Loucy (cell line): Measurements from ENCODE around the gene GPR15LG.
"Not testable (repeated sequence)": the region's sequence is repeated elsewhere in the genome, so short reads cannot be mapped to it uniquely, and the experiment has no call there.

ENCODE experiments used
- H2AFZ ChIP-seq: fragments of 200-600 bp; sonication (generic); 2 replicates; pipeline ENCODE4 v1.6.0; 2016; ENCODE audit warnings: antibody characterized with exemption, mild to moderate bottlenecking, low read length, moderate library complexity
- H3F3A ChIP-seq: fragments of 200-600 bp; 2 replicates; pipeline ENCODE4 v1.6.0; 2016; ENCODE audit warnings: antibody characterized with exemption, low read depth, mild to moderate bottlenecking
- H3K27me3 ChIP-seq: fragments of 200-600 bp; sonication (generic); 2 replicates; pipeline ENCODE4 v1.6.1; 2014; ENCODE audit warnings: low read length, mild to moderate bottlenecking; ENCODE audit not compliant: insufficient read depth, poor library complexity, severe bottlenecking
- H3K36me3 ChIP-seq: fragments of 200-600 bp; sonication (generic); 2 replicates; pipeline ENCODE4 v1.6.1; 2016; ENCODE audit warnings: low read length; ENCODE audit not compliant: insufficient read depth
- H3K4me1 ChIP-seq: fragments of 200-600 bp; sonication (generic); 2 replicates; pipeline ENCODE4 v1.5.1; 2014; ENCODE audit warnings: low read length, mild to moderate bottlenecking; ENCODE audit not compliant: insufficient read depth, poor library complexity, severe bottlenecking
- H3K4me2 ChIP-seq: fragments of 200-600 bp; sonication (generic); 2 replicates; pipeline ENCODE4 v1.6.0; 2014; ENCODE audit warnings: antibody characterized with exemption, low read length, low read depth, mild to moderate bottlenecking; ENCODE audit not compliant: poor library complexity, severe bottlenecking
- H3K4me3 ChIP-seq: fragments of 200-600 bp; sonication (generic); 2 replicates; pipeline ENCODE4 v1.5.1; 2014; ENCODE audit warnings: low read length, mild to moderate bottlenecking, mixed read lengths; ENCODE audit not compliant: poor library complexity, severe bottlenecking
- H3K79me2 ChIP-seq: fragments of 200-600 bp; sonication (generic); 2 replicates; pipeline ENCODE4 v1.6.1; 2014; ENCODE audit warnings: low read length; ENCODE audit not compliant: insufficient read depth
- H3K9ac ChIP-seq: fragments of 200-600 bp; sonication (generic); 2 replicates; pipeline ENCODE4 v1.6.0; 2014; ENCODE audit warnings: mild to moderate bottlenecking, low read depth, low read length, moderate library complexity; ENCODE audit not compliant: poor library complexity, severe bottlenecking
- H3K9me2 ChIP-seq: fragments of 200-600 bp; sonication (generic); replicated peaks from 2 replicates; pipeline ENCODE4 v1.6.1; 2016; ENCODE audit warnings: low read depth, low read length, mixed read lengths
- H3K9me3 ChIP-seq: fragments of 200-600 bp; sonication (generic); 2 replicates; pipeline ENCODE4 v1.6.1; 2014; ENCODE audit warnings: mild to moderate bottlenecking, antibody characterized with exemption, low read length, low read depth; ENCODE audit not compliant: insufficient read depth
- H4K20me1 ChIP-seq: fragments of 200-600 bp; sonication (generic); 2 replicates; pipeline ENCODE4 v1.6.0; 2014; ENCODE audit warnings: antibody characterized with exemption, low read length, mild to moderate bottlenecking; ENCODE audit not compliant: insufficient read depth, poor library complexity, severe bottlenecking
- CTCF ChIP-seq: fragments of 200-600 bp; sonication (generic); conservative IDR thresholded peaks from 2 replicates; pipeline ENCODE4 v1.5.1; 2014; ENCODE audit warnings: mild to moderate bottlenecking, antibody characterized with exemption, low read length
- EZH2phosphoT487 ChIP-seq: fragments of 200-600 bp; IDR thresholded peaks from 2 replicates; pipeline ENCODE4 v1.6.1; 2018; ENCODE audit warnings: antibody characterized with exemption, mild to moderate bottlenecking, moderate library complexity, borderline replicate concordance

GPR15LG gene

GRCh38 chr10:84173501-84173929, at the start of gene GPR15LG:
TSS of gene GPR15LG (plus strand) at chr10:84173801. CDS start at chr10:84173852, 51 bp downstream.
- H4K20me1 ChIP-seq, result no peaks in the 10 kb centered on the region
- H3K4me1 ChIP-seq, result peaks cover 3% of the 10 kb centered on the region
- H3K4me2 ChIP-seq, result no peak within 1 kb of the TSS
- no peak within 1 kb of the TSS for H3K4me3 ChIP-seq
- H3F3A ChIP-seq, result no peaks in the 10 kb centered on the region
- H3K79me2 ChIP-seq, result no peaks in the 10 kb centered on the region
- no peak within 1 kb of the TSS for H3K9ac ChIP-seq
- TF ChIP-seq EZH2phosphoT487 (no peak), CTCF (no peak)
- H3K27me3 ChIP-seq, result no peaks in the 10 kb centered on the region
- H2AFZ ChIP-seq, result no peak within 1 kb of the TSS
- no peaks in the 10 kb centered on the region for H3K9me3 ChIP-seq
- H3K9me2 ChIP-seq, result no peaks in the 10 kb centered on the region
- H3K36me3 ChIP-seq, result no peaks in the 10 kb centered on the region

GRCh38 chr10:84125910-84126784, 47.5 kb upstream of the GPR15LG start:
- H3K79me2 ChIP-seq, H3K27me3 ChIP-seq, H3K4me2 ChIP-seq, H3K9me2 ChIP-seq, H3F3A ChIP-seq, H3K4me3 ChIP-seq, H3K36me3 ChIP-seq, H2AFZ ChIP-seq, H3K4me1 ChIP-seq, H3K9ac ChIP-seq, H4K20me1 ChIP-seq, H3K9me3 ChIP-seq: not testable (repeated sequence)

GRCh38 chr10:84126785-84127167, 46.8 kb upstream of the GPR15LG start:
- Histone ChIP-seq H3K4me1 (no peaks in the 10 kb centered on the region), H3F3A (no peaks in the 10 kb centered on the region), H3K4me2 (no peak overlapping the region), H3K9me3 (0 out of 2 replicates have a peak, but pooled peaks cover 6% of the 10 kb centered on the region), H3K27me3 (no peaks in the 10 kb centered on the region), H3K79me2 (no peaks in the 10 kb centered on the region), H2AFZ (no peak overlapping the region), H3K9me2 (no peaks in the 10 kb centered on the region), H3K4me3 (no peak overlapping the region), H3K36me3 (no peaks in the 10 kb centered on the region), H3K9ac (no peak overlapping the region), H4K20me1 (no peaks in the 10 kb centered on the region)
- TF ChIP-seq CTCF, result no peak
- TF ChIP-seq EZH2phosphoT487, result no peak

GRCh38 chr10:84135836-84136235, 37.8 kb upstream of the GPR15LG start:
- Histone ChIP-seq H3K27me3 (peaks cover 38% of the 10 kb centered on the region), H3K4me1 (peaks cover 14% of the 10 kb centered on the region), H3K9me3 (no peaks in the 10 kb centered on the region), H3K4me3 (no peak overlapping the region), H3K36me3 (no peaks in the 10 kb centered on the region), H3F3A (no peaks in the 10 kb centered on the region), H3K4me2 (no peak overlapping the region), H3K79me2 (peaks cover 15% of the 10 kb centered on the region), H4K20me1 (peaks cover 12% of the 10 kb centered on the region), H3K9ac (no peak overlapping the region), H3K9me2 (no peaks in the 10 kb centered on the region), H2AFZ (no peak overlapping the region)
- TF ChIP-seq CTCF, result no peak
- no peak for TF ChIP-seq EZH2phosphoT487
